Thoracic aorta (tissue), 2 donors: Measurements from ENCODE around the gene UTP18. TPM values are rescaled to one million over a fixed set of nuclear protein-coding genes. Genes with fewer than 3 reads are reported as not detected.
"Not testable (repeated sequence)": the region's sequence is repeated elsewhere in the genome, so short reads cannot be mapped to it uniquely, and the experiment has no call there.

Experiments
- ATAC-seq: fragments of 150-250 bp; one replicate; pipeline ENCODE4 v1.8.0; 2017; ENCODE audit warnings: low read depth; ENCODE audit not compliant: insufficient number of reproducible peaks, low FRiP score
- DNase-seq: peaks from one replicate; pipeline ENCODE4 v3.0.0-alpha.2; 2020; ENCODE audit warnings: low spot score
- H3K27ac ChIP-seq, 2 donors: fragments of 200-600 bp; sonication (generic); 1 replicate in 1 of 2; 2 replicates in 1 of 2; pipeline ENCODE4 v1.5.1; 2016; ENCODE audit warnings: mild to moderate bottlenecking in 2 of 2, moderate library complexity in 2 of 2
- H3K27me3 ChIP-seq: fragments of 200-600 bp; sonication (generic); replicated peaks from 2 replicates; pipeline ENCODE4 v1.6.0; 2016; ENCODE audit warnings: mild to moderate bottlenecking; ENCODE audit not compliant: insufficient read depth
- H3K36me3 ChIP-seq: fragments of 200-600 bp; sonication (generic); one replicate; pipeline ENCODE4 v1.5.1; 2016
- H3K4me1 ChIP-seq, 2 donors: fragments of 200-600 bp; sonication (generic); 1 replicate in 1 of 2; 2 replicates in 1 of 2; pipeline versions ENCODE4 v1.5.1 to v1.6.0; 2016; ENCODE audit warnings: low read depth in 2 of 2, mild to moderate bottlenecking in 1 of 2; ENCODE audit not compliant: control insufficient read depth in 1 of 2
- H3K4me3 ChIP-seq: fragments of 200-600 bp; sonication (generic); 2 replicates; pipeline ENCODE4 v1.5.1; 2016; ENCODE audit warnings: mild to moderate bottlenecking
- H3K9me3 ChIP-seq: fragments of 200-600 bp; sonication (generic); 2 replicates; pipeline ENCODE4 v1.5.1; 2016
- total RNA-seq, 2 donors: library from RNA; depleted of rRNA; stranded (reverse); fragments of >200 nt; gene quantifications; one replicate each; pipeline versions ENCODE4 v1.1.0 to v1.2.3, GENCODE V29; 2016
- TF ChIP-seq, protein P1 (sequence below): fragments of 200-600 bp; sonication (generic); IDR thresholded peaks from one replicate; pipeline ENCODE4 v1.5.1; 2019; ENCODE audit warnings: antibody characterized with exemption

Gene UTP18
- total RNA-seq, 2 donors from 2014 or later = 14.5 to 27.4 TPM

DNA sequence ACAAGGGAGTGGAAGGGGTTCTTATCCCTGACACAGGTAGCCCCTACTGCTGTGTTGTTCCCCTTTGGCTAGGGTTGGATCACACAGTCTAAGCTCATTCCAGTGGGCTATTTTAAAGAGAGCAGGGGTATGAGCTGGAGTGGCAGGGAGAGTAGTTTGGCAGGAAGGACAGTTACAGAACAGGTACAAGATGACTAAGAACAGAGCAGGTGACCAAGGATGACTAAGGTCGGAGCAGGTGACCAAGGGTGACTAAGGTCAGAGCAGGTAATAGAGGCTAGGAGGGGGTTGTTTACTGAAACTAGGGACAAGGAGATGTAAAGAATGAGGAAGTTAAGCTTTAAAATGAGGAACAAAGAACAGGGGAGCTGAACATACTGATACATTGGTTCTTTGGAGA lies 58.8 kb downstream of the UTP18 start:
- no peak overlapping the region for H3K27ac ChIP-seq
- ATAC-seq = no peak
- TF ChIP-seq, protein P1, sequence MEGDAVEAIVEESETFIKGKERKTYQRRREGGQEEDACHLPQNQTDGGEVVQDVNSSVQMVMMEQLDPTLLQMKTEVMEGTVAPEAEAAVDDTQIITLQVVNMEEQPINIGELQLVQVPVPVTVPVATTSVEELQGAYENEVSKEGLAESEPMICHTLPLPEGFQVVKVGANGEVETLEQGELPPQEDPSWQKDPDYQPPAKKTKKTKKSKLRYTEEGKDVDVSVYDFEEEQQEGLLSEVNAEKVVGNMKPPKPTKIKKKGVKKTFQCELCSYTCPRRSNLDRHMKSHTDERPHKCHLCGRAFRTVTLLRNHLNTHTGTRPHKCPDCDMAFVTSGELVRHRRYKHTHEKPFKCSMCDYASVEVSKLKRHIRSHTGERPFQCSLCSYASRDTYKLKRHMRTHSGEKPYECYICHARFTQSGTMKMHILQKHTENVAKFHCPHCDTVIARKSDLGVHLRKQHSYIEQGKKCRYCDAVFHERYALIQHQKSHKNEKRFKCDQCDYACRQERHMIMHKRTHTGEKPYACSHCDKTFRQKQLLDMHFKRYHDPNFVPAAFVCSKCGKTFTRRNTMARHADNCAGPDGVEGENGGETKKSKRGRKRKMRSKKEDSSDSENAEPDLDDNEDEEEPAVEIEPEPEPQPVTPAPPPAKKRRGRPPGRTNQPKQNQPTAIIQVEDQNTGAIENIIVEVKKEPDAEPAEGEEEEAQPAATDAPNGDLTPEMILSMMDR = no peak
- no peaks in the 10 kb centered on the region for H3K27me3 ChIP-seq
- H3K4me3 ChIP-seq = no peak overlapping the region
- H3K36me3 ChIP-seq = no peaks in the 10 kb centered on the region
- H3K4me1 ChIP-seq = peaks cover 0 to 20% of the 10 kb centered on the region in 2 donors
- DNase-seq = no peak
- H3K9me3 ChIP-seq = no peaks in the 10 kb centered on the region

DNA sequence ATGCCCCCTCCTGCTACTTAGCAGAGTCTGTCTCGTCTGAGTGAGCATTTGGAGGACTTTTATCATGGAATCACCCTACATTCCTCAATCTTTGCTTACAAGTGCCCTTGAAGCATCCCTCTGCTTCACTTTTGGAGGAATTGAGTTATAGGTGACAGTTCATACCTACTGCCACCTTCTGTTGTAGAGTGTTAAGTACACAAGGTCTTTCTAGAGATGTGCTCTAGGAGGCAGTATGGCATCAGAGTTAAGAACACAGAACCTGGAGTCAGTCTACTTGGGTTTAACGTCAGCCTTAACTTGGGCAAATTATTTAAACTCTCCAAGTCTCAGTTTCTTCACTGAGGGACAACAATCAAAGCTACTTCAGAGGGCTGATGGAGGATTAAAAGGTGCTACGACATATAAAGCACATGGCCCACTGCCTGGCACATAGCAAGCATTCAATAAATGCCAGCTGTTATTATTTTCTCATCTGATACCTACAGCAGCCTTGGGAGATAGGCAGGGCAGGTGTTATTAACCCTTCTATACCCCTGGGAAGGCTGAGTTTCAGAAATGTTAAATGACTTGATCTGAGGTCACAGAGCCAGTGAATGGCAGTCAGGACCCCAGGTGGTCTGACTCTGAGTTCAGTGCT lies 62.2 kb downstream of the UTP18 start:
- H3K4me1 ChIP-seq = peaks cover 0 to 4% of the 10 kb centered on the region in 2 donors
- no peak for DNase-seq
- TF ChIP-seq, protein P1 = no peak
- no peak for ATAC-seq
- no peak overlapping the region for H3K27ac ChIP-seq
- no peaks in the 10 kb centered on the region for H3K9me3 ChIP-seq
- H3K36me3 ChIP-seq = no peaks in the 10 kb centered on the region
- H3K27me3 ChIP-seq = no peaks in the 10 kb centered on the region
- no peak overlapping the region for H3K4me3 ChIP-seq

DNA sequence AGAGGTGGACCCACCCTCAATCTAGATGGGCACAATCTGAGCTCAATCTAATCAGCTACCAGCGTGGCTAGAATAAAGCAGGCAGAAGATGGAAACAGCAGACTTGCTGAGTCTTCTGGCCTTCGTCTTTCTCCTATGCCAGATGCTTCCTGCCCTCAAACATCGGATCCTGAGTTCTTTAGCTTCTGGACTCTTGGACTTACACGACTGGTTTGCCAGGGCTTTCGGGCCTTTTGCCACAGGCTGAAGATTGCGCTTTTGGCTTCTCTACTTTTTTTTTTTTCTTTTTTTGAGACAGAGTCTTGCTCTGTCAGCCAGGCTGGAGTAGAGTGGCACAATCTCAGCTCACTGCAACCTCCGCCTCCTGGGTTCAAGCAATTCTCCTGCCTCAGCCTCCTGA lies 65.1 kb downstream of the UTP18 start:
- TF ChIP-seq, protein P1 = no peak
- Histone ChIP-seq H3K9me3 (no peaks in the 10 kb centered on the region), H3K4me3 (no peak overlapping the region), H3K36me3 (no peaks in the 10 kb centered on the region), H3K27ac (no peak overlapping the region), H3K27me3 (no peaks in the 10 kb centered on the region), H3K4me1 (no peaks in the 10 kb centered on the region)
- DNase-seq (no peak), ATAC-seq (no peak)

DNA sequence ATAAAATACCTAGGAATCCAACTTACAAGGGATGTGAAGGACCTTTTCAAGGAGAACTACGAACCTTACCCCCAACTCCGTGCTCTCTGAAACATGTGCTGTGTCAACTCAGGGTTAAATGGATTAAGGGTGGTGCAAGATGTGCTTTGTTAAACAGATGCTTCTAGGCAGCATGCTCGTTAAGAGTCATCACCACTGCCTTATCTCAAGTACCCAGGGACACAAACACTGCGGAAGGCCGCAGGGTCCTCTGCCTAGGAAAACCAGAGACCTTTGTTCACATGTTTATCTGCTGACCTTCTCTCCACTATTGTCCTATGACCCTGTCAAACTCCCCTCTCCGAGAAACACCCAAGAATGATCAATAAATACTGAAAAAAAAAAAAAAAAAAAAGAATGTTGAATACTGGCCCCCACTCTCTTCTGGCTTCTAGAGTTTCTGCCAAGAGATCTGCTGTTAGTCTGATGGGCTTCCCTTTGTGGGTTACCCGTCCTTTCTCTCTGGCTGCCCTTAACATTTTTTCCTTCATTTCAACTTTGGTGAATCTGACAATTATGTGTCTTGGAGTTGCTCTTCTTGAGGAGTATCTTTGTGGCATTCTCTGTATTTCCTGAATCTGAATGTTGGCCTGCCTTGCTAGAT lies 70.6 kb downstream of the UTP18 start:
- H3K27me3 ChIP-seq, H3K27ac ChIP-seq, DNase-seq, H3K4me1 ChIP-seq, H3K4me3 ChIP-seq, H3K36me3 ChIP-seq, ATAC-seq, H3K9me3 ChIP-seq: not testable (repeated sequence)

DNA sequence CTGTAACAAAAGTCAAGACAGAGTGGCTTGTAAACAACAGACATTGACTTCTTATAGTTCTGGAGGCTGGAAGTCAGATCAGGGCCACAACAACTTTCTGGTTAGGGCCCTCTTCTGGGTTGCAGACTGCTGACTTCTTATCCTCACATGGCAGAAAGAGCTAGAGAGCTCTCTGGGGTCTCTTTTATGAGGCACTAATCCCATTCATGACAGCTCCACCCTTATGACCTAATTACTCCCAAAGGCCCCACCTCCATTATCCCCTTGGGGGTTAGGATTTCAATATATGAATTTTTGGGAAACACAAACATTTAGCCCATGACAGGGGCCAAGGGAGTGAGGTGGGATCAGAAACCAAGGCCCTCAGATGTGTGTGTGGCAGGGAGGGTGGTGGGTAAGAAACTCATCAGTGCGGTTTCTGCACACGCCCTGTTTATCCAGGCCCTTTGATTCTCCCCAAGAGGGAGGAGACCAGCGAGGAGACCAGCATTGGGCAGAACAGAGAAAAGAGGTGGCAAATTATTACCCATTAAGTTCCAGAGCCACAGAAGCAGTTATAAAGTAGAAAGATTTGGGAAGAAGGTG lies 74.8 kb downstream of the UTP18 start:
- TF ChIP-seq, protein P1 = no peak
- ATAC-seq = no peak

More for the DNA sequence above, 74.8 kb downstream of the UTP18 start:
- Histone ChIP-seq H3K27me3 (no peaks in the 10 kb centered on the region), H3K36me3 (no peaks in the 10 kb centered on the region), H3K27ac (no peak overlapping the region), H3K9me3 (no peaks in the 10 kb centered on the region), H3K4me1 (no peaks in the 10 kb centered on the region), H3K4me3 (no peak overlapping the region)
- no peak for DNase-seq
